Adrenal gland (tissue), 12 donors: ENCODE results near the gene AFAP1. TPM values are rescaled to one million over a fixed set of nuclear protein-coding genes. Genes with fewer than 3 reads are reported as not detected.

ENCODE experiments used
- DNase-seq, 7 donors: peaks; one replicate each; pipeline ENCODE4 v3.0.0-alpha.2; 2019 to 2020
- H3K27ac ChIP-seq, 5 donors: fragments of 200-600 bp; sonication (generic) in 4 of 5; 1 replicate in 3 of 5; 2 replicates in 2 of 5; pipeline versions ENCODE4 v1.5.1 to v1.8.0; 2016 to 2020; ENCODE audit warnings: mild to moderate bottlenecking in 1 of 5
- H3K27me3 ChIP-seq: fragments of 200-600 bp; 2 replicates; pipeline ENCODE4 v1.8.0; 2021
- H3K36me3 ChIP-seq, 2 donors: fragments of 200-600 bp; replicated peaks in 1 of 2; 1 replicate in 1 of 2; 2 replicates in 1 of 2; pipeline versions ENCODE4 v1.5.1 to v1.8.0; 2018 to 2022
- H3K4me1 ChIP-seq, 2 donors: fragments of 200-600 bp; replicated peaks in 1 of 2; 1 replicate in 1 of 2; 2 replicates in 1 of 2; pipeline versions ENCODE4 v1.5.1 to v1.8.0; 2018 to 2021
- H3K4me3 ChIP-seq, 4 donors: fragments of 200-600 bp; sonication (generic) in 3 of 4; one replicate each; pipeline ENCODE4 v1.5.1; 2016 to 2018
- H3K9me3 ChIP-seq, 3 donors: fragments of 200-600 bp; sonication (generic) in 1 of 3; replicated peaks in 1 of 3; 1 replicate in 2 of 3; 2 replicates in 1 of 3; pipeline versions ENCODE4 v1.5.1 to v1.8.0; 2016 to 2021
- POLR2A ChIP-seq, 2 donors: fragments of 450-650 bp; IDR thresholded peaks; one replicate each; pipeline ENCODE4 v1.6.1; 2017; ENCODE audit warnings: antibody characterized with exemption in 2 of 2, mild to moderate bottlenecking in 2 of 2, moderate library complexity in 1 of 2
- WGBS, 4 donors: extraction: QIAGEN DNeasy Blood & Tissue Kit in 2 of 4; methylation state at CpG; one replicate each; pipeline versions ENCODE4 v1.1.5 to v1.1.7; 2013 to 2017; 5-methylcytosine and 5-hydroxymethylcytosine counted together
- intact Hi-C, 2 donors: fragments of 100-400 bp; cut with DNase I; formaldehyde crosslinking; loops; one replicate each; pipeline versions ENCODE4 v1.14.1 to v1.15.0; 2022 to 2023
- polyA plus RNA-seq, 3 donors: library from polyadenylated mRNA; stranded (reverse); fragments of 200-250 nt in 2 of 3; fragments of 350-450 nt in 1 of 3; fragmentation: Illumina TruSeq in 1 of 3; extraction: RNeasy Lipid Tissue Mini Kit (QIAGEN cat#74804) in 1 of 3; gene quantifications; one replicate each; pipeline ENCODE4 v1.2.3, GENCODE V29; 2013 to 2014
- total RNA-seq, 9 donors: library from RNA; depleted of rRNA in 4 of 9; stranded (reverse); fragments of >200 nt in 4 of 9; fragments of 120-200 nt in 1 of 9; fragmentation: NEBNext Ultra II Directional in 1 of 9; extraction: Animal tissue kit (Norgen Biotek cat#: 25700) in 1 of 9; gene quantifications; one replicate each; pipeline versions ENCODE4 v1.1.0 to v1.2.4, GENCODE V29; 2013 to 2023
- TF ChIP-seq, protein P1 (sequence below), 6 experiments: fragments of 450-650 bp in 4 of 6; fragments of 200-600 bp in 2 of 6; sonication (generic) in 1 of 6; IDR thresholded peaks; 1 replicate in 5 of 6; 2 replicates in 1 of 6; pipeline versions ENCODE4 v1.5.1 to v1.8.0; 2016 to 2021; ENCODE audit warnings: antibody characterized with exemption in 6 of 6, mild to moderate bottlenecking in 2 of 6, moderate library complexity in 1 of 6
- donor health status: healthy with polysubstance abuse.
- donor health status: Bipolar disorder and iron deficiency.
- donor health status: DM: yes; HTN: yes; CAD: no.
- donor health status: DM: no; HTN: no; CAD: no.
- donor health status: DM: no; HTN: no; CAD: no.
- donor health status: DM: yes; HTN: yes; CAD: no.

The AFAP1 gene
- total and polyA plus RNA-seq, 12 donors: 3.3 to 16.1 (median 9.8) TPM

DNA sequence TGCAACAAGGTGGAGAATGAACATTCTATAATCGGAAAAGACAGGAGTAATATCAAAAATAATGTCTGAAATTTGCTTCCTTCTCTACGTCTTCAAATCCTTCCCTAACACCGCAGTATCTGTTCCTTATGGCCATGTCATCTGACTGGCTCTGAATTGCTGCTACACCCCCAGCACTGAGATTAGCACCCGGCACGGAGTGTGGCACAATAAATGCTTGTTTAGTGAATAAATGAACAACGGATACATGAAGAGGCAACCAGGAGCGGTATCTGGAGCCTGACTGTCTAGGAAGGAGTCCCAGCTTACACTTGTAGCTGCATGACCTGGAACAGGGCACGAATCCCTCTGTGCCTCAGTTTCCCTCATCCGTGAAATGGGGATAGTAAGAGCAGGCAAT, 164.3 kb downstream of the AFAP1 start:
- H3K4me3 ChIP-seq: no peak overlapping the region

DNA sequence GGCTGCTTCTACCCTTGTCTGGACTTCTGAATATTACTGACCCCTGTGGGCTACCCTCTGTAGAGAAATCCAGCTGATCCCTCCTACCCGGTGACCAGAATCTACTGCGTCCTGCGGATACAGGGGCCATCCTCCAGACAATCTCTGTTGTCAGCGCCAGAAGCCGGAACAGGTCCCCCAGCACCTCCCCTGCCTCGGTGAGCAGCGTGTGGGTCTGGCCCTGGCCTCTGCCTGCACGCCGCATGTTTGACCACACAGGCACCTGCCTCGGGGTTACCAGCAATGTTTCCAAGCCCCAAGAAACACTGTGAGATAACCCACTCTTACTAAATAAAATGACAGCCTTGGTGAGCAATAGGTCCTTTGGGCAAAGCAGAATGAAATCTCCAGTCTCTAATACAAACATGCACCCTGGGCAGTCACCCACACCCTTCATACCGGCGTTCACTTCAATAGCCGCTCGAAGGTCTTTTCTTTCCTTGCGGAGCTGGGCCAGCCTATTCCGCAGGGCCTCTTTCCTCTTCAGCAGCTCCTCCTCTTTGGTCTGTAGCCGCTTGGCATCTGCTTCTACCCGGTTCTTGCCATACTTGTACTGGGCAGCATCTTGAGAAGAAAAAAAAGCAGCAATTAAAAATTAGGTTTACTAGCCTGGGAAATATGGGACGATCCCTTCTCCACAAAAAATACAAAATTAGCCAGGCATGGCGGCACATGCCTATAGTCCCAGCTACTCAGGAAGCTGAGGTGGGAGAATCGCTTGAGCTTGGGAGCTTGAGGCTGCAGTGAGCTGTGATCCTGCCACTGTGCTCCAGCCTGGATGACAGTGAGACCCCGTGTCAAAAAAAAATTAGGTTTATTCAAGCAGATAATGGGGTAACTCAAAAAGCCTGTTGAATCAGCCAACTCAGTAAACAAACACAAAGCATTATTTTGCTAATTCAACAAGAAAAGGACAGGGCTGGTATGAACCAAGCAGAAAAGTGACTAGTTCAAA, 165.1 kb downstream of the AFAP1 start:
- H3K4me1 ChIP-seq: no peaks in the 10 kb centered on the region
- no peak for DNase-seq
- H3K27me3 ChIP-seq: no peaks in the 10 kb centered on the region
- no peak overlapping the region for H3K27ac ChIP-seq
- intact Hi-C loops: no loop called here
- whole genome bisulfite sequencing, 4 donors: 92 to 97% (median 94%) methylated on average over 22 of the region's 22 CpGs
- peaks cover 0 to 25% of the 10 kb centered on the region in 2 donors for H3K36me3 ChIP-seq
- H3K4me3 ChIP-seq: no peak overlapping the region
- TF ChIP-seq, protein P1, sequence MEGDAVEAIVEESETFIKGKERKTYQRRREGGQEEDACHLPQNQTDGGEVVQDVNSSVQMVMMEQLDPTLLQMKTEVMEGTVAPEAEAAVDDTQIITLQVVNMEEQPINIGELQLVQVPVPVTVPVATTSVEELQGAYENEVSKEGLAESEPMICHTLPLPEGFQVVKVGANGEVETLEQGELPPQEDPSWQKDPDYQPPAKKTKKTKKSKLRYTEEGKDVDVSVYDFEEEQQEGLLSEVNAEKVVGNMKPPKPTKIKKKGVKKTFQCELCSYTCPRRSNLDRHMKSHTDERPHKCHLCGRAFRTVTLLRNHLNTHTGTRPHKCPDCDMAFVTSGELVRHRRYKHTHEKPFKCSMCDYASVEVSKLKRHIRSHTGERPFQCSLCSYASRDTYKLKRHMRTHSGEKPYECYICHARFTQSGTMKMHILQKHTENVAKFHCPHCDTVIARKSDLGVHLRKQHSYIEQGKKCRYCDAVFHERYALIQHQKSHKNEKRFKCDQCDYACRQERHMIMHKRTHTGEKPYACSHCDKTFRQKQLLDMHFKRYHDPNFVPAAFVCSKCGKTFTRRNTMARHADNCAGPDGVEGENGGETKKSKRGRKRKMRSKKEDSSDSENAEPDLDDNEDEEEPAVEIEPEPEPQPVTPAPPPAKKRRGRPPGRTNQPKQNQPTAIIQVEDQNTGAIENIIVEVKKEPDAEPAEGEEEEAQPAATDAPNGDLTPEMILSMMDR (IDR thresholded peaks at IDR 0.05): no peak
- TF ChIP-seq POLR2A (IDR thresholded peaks at IDR 0.05): no peak
- H3K9me3 ChIP-seq: no peaks in the 10 kb centered on the region

More for the DNA sequence above, 164.3 kb downstream of the AFAP1 start:
- no peak for TF ChIP-seq POLR2A (IDR thresholded peaks at IDR 0.05)
- TF ChIP-seq, protein P1 (IDR thresholded peaks at IDR 0.05): no peak
- intact Hi-C loops: no loop called here
- 79 to 93% (median 89%) methylated on average over 9 of the region's 9 CpGs for WGBS, 4 donors
- Histone ChIP-seq H3K27ac (no peak overlapping the region), H3K27me3 (no peaks in the 10 kb centered on the region), H3K4me1 (no peaks in the 10 kb centered on the region), H3K9me3 (no peaks in the 10 kb centered on the region), H3K36me3 (peaks cover 0 to 25% of the 10 kb centered on the region in 2 donors)
- DNase-seq: no peak

DNA sequence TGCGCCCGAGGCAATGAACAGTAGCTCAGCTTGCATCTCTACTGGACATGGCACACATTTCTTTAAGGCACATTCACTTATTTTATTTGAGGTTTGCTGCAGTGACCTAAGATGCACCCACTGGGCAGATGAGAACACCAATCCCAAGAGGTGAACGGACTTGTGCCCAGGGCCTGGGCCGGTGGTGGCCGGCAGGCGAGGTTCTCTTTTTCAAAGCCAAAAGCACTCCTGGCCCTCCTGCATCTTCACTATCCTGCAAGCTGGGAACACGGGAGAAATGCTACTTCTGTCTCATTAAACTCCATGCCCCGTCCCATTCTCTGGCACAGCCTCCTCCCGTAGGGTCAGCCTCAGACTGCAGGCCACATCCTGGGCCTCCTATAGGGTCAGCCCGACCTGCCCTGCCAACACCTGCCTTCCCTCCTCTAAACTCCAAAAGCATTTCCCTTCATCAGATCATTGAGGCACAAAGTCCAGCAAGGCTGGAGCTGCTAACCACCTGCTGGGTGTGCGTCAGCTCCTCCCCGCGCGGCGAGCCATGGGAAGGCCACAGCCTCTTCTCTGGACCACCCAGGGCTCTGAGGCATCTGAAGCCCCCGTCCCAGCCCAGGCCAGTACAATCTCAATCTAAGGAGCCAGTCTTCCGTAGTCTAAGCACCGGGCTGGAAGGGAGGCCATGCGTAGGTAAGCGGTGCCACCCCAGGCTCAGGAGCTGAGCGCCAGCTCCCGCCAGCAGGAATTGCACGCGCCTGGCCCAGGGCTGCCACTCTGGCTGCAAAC, 166.1 kb downstream of the AFAP1 start:
- DNase-seq: no peak
- Histone ChIP-seq H3K4me1 (no peaks in the 10 kb centered on the region), H3K27ac (no peak overlapping the region), H3K27me3 (no peaks in the 10 kb centered on the region), H3K4me3 (no peak overlapping the region), H3K36me3 (peaks cover 0 to 33% of the 10 kb centered on the region in 2 donors), H3K9me3 (no peaks in the 10 kb centered on the region)
- intact Hi-C loops: no loop called here
- 93 to 98% (median 94%) methylated on average over 13 to 24 of the region's 24 CpGs for WGBS, 4 donors
- TF ChIP-seq POLR2A (IDR thresholded peaks at IDR 0.05): no peak
- TF ChIP-seq, protein P1 (IDR thresholded peaks at IDR 0.05): no peak
